ENCODE measurements around the gene SPACA4.
A peak's percentile ranks its signal among the peaks of the same experiment; 100 is the strongest.

SPACA4 gene

DNA sequence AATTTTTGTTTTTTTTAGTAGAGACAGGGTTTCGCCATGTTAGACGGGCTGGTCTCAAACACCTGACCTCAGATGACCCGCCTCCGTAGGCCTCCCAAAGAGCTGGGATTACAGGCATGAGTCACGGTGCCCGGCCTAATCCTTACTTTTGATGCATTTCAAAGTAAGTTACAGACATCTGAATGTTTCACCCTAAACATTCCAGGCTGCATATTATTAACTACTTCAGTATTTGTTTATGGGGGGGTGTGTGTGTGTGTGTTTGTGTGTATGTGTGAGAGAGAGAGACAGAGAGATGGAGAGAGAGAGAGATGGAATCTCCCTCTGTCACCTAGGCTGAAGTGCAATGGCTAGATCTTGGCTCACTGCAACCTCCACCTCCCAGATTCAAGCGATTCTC, 41.5 kb upstream of the SPACA4 start:
- no peak for ATAC-seq
- TF ChIP-seq TCF4 (CRISPR knock-in tag; IDR thresholded peaks at IDR 0.05; ENCODE audit: borderline replicate concordance): no peak
- no peak for TF ChIP-seq ZNF565 (CRISPR knock-in tag; conservative IDR thresholded peaks at IDR 0.05; ENCODE audit: low read depth)
- no peak for TF ChIP-seq CSDC2 (CRISPR knock-in tag; IDR thresholded peaks at IDR 0.05)

DNA sequence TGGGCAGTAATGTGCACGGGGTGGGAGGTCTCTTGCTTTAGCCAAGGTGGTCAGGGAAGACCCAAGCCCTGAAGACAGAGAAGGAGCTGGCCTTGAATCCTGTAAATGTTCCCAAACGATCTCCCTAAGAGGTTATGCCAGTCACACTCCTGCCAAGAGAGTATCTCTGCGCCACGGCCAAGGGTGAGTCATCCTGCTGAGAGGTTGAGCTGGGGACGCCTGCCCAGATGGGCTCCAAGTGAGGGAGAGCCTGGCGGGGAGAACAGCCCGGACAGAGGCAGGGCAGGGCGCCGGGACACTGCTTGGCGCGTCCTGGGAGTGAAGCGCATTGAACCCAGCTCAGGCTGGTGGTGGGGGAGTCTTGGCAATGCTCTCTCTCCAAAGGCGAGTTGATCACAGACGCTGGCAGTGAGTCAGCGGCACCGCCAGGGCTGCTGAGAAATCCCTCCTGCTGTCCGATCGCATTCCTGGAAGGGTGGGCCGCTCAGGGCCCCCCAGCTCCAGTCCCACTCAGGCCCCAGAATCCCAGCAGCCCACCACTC, 38.1 kb upstream of the SPACA4 start:
- peak; percentile 99 for ATAC-seq
- TF ChIP-seq ZFP3 (CRISPR knock-in tag; IDR thresholded peaks at IDR 0.05): 0 out of 2 replicates have a peak, but pooled peaks have one; percentile 33
- TF ChIP-seq RARB (CRISPR knock-in tag; IDR thresholded peaks at IDR 0.05): no peak
- TF ChIP-seq GLIS3 (CRISPR knock-in tag; IDR thresholded peaks at IDR 0.05): 0 out of 2 replicates have a peak, but pooled peaks have one; percentile 35

- ATAC-seq: no peak
- TF ChIP-seq BACH2 (CRISPR knock-in tag; IDR thresholded peaks at IDR 0.05; ENCODE audit: borderline replicate concordance): no peak
- no peak for TF ChIP-seq ARNTL (CRISPR knock-in tag; IDR thresholded peaks at IDR 0.05; ENCODE audit: borderline replicate concordance, low read depth)
- TF ChIP-seq POU6F1 (CRISPR knock-in tag; IDR thresholded peaks at IDR 0.05; ENCODE audit: borderline replicate concordance, low read depth): no peak
- TF ChIP-seq PPARA (CRISPR knock-in tag; IDR thresholded peaks at IDR 0.05; ENCODE audit: borderline replicate concordance): no peak
- no peak for TF ChIP-seq GLIS3 (CRISPR knock-in tag; IDR thresholded peaks at IDR 0.05)
- no peak for TF ChIP-seq TSHZ2 (CRISPR knock-in tag; IDR thresholded peaks at IDR 0.05)
- no peak for TF ChIP-seq ZFP30 (CRISPR knock-in tag; IDR thresholded peaks at IDR 0.05)
- no peak for TF ChIP-seq RARB (CRISPR knock-in tag; IDR thresholded peaks at IDR 0.05)
- TF ChIP-seq, protein P1, sequence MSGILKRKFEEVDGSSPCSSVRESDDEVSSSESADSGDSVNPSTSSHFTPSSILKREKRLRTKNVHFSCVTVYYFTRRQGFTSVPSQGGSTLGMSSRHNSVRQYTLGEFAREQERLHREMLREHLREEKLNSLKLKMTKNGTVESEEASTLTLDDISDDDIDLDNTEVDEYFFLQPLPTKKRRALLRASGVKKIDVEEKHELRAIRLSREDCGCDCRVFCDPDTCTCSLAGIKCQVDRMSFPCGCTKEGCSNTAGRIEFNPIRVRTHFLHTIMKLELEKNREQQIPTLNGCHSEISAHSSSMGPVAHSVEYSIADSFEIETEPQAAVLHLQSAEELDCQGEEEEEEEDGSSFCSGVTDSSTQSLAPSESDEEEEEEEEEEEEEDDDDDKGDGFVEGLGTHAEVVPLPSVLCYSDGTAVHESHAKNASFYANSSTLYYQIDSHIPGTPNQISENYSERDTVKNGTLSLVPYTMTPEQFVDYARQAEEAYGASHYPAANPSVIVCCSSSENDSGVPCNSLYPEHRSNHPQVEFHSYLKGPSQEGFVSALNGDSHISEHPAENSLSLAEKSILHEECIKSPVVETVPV (CRISPR knock-in tag; IDR thresholded peaks at IDR 0.05): no peak
- no peak for TF ChIP-seq SNAI2 (CRISPR knock-in tag; IDR thresholded peaks at IDR 0.05)
- no peak for TF ChIP-seq ESRRG (CRISPR knock-in tag; IDR thresholded peaks at IDR 0.05)
These were observed 36.7 kb upstream of the SPACA4 start for GRCh38 chr19:48569814-48570213.

- no peak for ATAC-seq
- TF ChIP-seq, protein P2, sequence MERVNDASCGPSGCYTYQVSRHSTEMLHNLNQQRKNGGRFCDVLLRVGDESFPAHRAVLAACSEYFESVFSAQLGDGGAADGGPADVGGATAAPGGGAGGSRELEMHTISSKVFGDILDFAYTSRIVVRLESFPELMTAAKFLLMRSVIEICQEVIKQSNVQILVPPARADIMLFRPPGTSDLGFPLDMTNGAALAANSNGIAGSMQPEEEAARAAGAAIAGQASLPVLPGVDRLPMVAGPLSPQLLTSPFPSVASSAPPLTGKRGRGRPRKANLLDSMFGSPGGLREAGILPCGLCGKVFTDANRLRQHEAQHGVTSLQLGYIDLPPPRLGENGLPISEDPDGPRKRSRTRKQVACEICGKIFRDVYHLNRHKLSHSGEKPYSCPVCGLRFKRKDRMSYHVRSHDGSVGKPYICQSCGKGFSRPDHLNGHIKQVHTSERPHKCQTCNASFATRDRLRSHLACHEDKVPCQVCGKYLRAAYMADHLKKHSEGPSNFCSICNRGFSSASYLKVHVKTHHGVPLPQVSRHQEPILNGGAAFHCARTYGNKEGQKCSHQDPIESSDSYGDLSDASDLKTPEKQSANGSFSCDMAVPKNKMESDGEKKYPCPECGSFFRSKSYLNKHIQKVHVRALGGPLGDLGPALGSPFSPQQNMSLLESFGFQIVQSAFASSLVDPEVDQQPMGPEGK (CRISPR knock-in tag; IDR thresholded peaks at IDR 0.05; ENCODE audit: borderline replicate concordance): no peak
- TF ChIP-seq ZFP30 (CRISPR knock-in tag; IDR thresholded peaks at IDR 0.05): no peak
- no peak for TF ChIP-seq BACH2 (CRISPR knock-in tag; IDR thresholded peaks at IDR 0.05; ENCODE audit: borderline replicate concordance)
- no peak for TF ChIP-seq ZC3H10 (CRISPR knock-in tag; IDR thresholded peaks at IDR 0.05)
- TF ChIP-seq POU6F1 (CRISPR knock-in tag; IDR thresholded peaks at IDR 0.05; ENCODE audit: borderline replicate concordance, low read depth): no peak
- TF ChIP-seq ESRRG (CRISPR knock-in tag; IDR thresholded peaks at IDR 0.05): no peak
- no peak for TF ChIP-seq TCF4 (CRISPR knock-in tag; IDR thresholded peaks at IDR 0.05; ENCODE audit: borderline replicate concordance)
- no peak for TF ChIP-seq PPARA (CRISPR knock-in tag; IDR thresholded peaks at IDR 0.05; ENCODE audit: borderline replicate concordance)
- TF ChIP-seq ARNTL (CRISPR knock-in tag; IDR thresholded peaks at IDR 0.05; ENCODE audit: borderline replicate concordance, low read depth): no peak
- TF ChIP-seq ZFP3 (CRISPR knock-in tag; IDR thresholded peaks at IDR 0.05): no peak
- no peak for TF ChIP-seq GLIS3 (CRISPR knock-in tag; IDR thresholded peaks at IDR 0.05)
- TF ChIP-seq SNAI2 (CRISPR knock-in tag; IDR thresholded peaks at IDR 0.05): no peak
These were observed 35.0 kb upstream of the SPACA4 start for GRCh38 chr19:48571378-48572162.

All from SK-N-SH treated with all-trans-retinoic acid at 6 μM for 48 hours (cell line).